ENCODE results near the gene RXRG.
"Not testable (repeated sequence)": the region's sequence is repeated elsewhere in the genome, so short reads cannot be mapped to it uniquely, and the experiment has no call there.

RXRG gene

GRCh38 chr1:165459683-165460082 lies 14.8 kb upstream of the RXRG start:
- not testable (repeated sequence) for H2AFZ ChIP-seq (ENCODE audit: low read depth, low read length); H4K91ac ChIP-seq (ENCODE audit: low read length); H3K18ac ChIP-seq (ENCODE audit: low read depth in 1 of 2, low read length in 2 of 2); H3K4me3 ChIP-seq (ENCODE audit: insufficient read depth in 1 of 2, low read depth in 1 of 2, low read length in 2 of 2); H3K4me2 ChIP-seq (ENCODE audit: low read length, poor library complexity, severe bottlenecking); H3K9ac ChIP-seq (ENCODE audit: low read length); H3K27ac ChIP-seq (ENCODE audit: low read length, poor library complexity, severe bottlenecking); H2BK120ac ChIP-seq (ENCODE audit: low read depth, low read length); H2BK12ac ChIP-seq (ENCODE audit: low read length in 2 of 2); H2BK15ac ChIP-seq (ENCODE audit: low read depth, poor library complexity, severe bottlenecking); H3K4me1 ChIP-seq (ENCODE audit: control insufficient read depth, insufficient read depth, low read depth, low read length); H2AK5ac ChIP-seq (ENCODE audit: low read length, severe bottlenecking); DNase-seq; H4K8ac ChIP-seq (ENCODE audit: low read length); H3K23ac ChIP-seq (ENCODE audit: low read length in 2 of 2); H2BK5ac ChIP-seq (ENCODE audit: low read depth, low read length, poor library complexity, severe bottlenecking); H3K36me3 ChIP-seq (ENCODE audit: control insufficient read depth in 1 of 2, insufficient read depth in 2 of 2, low read depth in 1 of 2, low read length in 2 of 2); H3K79me1 ChIP-seq (replicated peaks; ENCODE audit: low read length, poor library complexity, severe bottlenecking); H3K4ac ChIP-seq (ENCODE audit: low read depth in 1 of 2, low read length in 2 of 2); H3K14ac ChIP-seq (ENCODE audit: low read length in 2 of 2); H3K9me3 ChIP-seq (ENCODE audit: control insufficient read depth, low read length)
- peaks cover 11 to 12% of the 10 kb centered on the region in 2 experiments for H3K27me3 ChIP-seq (ENCODE audit: control insufficient read depth in 1 of 2, insufficient read depth in 1 of 2, low read length in 2 of 2)
- WGBS = 100% methylated on average over 2 of the region's 2 CpGs

GRCh38 chr1:165456861-165457260 lies 11.9 kb upstream of the RXRG start:
- no peak overlapping the region for H3K14ac ChIP-seq (ENCODE audit: low read length in 2 of 2)
- WGBS = 67% methylated on average over 6 of the region's 6 CpGs
- no peak overlapping the region for H2AK5ac ChIP-seq (ENCODE audit: low read length, severe bottlenecking)
- no peak overlapping the region for H3K9ac ChIP-seq (ENCODE audit: low read length)
- H3K4ac ChIP-seq (ENCODE audit: low read depth in 1 of 2, low read length in 2 of 2) = no peak overlapping the region
- H3K79me1 ChIP-seq (replicated peaks; ENCODE audit: low read length, poor library complexity, severe bottlenecking) = no peaks in the 10 kb centered on the region
- no peak overlapping the region for H3K23ac ChIP-seq (ENCODE audit: low read length in 2 of 2)
- H2AFZ ChIP-seq (ENCODE audit: low read depth, low read length) = no peak overlapping the region
- H3K4me1 ChIP-seq (ENCODE audit: control insufficient read depth, insufficient read depth, low read depth, low read length) = no peaks in the 10 kb centered on the region
- no peak for DNase-seq
- H3K18ac ChIP-seq (ENCODE audit: low read depth in 1 of 2, low read length in 2 of 2) = no peak overlapping the region
- H2BK5ac ChIP-seq (ENCODE audit: low read depth, low read length, poor library complexity, severe bottlenecking) = no peak overlapping the region
- H3K27me3 ChIP-seq (ENCODE audit: control insufficient read depth in 1 of 2, insufficient read depth in 1 of 2, low read length in 2 of 2) = peaks cover 11 to 15% of the 10 kb centered on the region in 2 experiments
- no peak overlapping the region for H3K27ac ChIP-seq (ENCODE audit: low read length, poor library complexity, severe bottlenecking)
- no peak overlapping the region for H4K91ac ChIP-seq (ENCODE audit: low read length)
- H2BK120ac ChIP-seq (ENCODE audit: low read depth, low read length) = no peak overlapping the region
- no peak overlapping the region for H3K4me3 ChIP-seq (ENCODE audit: insufficient read depth in 1 of 2, low read depth in 1 of 2, low read length in 2 of 2)
- no peaks in the 10 kb centered on the region for H3K9me3 ChIP-seq (ENCODE audit: control insufficient read depth, low read length)
- H3K36me3 ChIP-seq (ENCODE audit: control insufficient read depth in 1 of 2, insufficient read depth in 2 of 2, low read depth in 1 of 2, low read length in 2 of 2) = no peaks in the 10 kb centered on the region
- no peak overlapping the region for H2BK15ac ChIP-seq (ENCODE audit: low read depth, poor library complexity, severe bottlenecking)
- no peak overlapping the region for H2BK12ac ChIP-seq (ENCODE audit: low read length in 2 of 2)
- no peak overlapping the region for H3K4me2 ChIP-seq (ENCODE audit: low read length, poor library complexity, severe bottlenecking)
- no peak overlapping the region for H4K8ac ChIP-seq (ENCODE audit: low read length)

- no peak overlapping the region for H3K4me3 ChIP-seq (ENCODE audit: insufficient read depth in 1 of 2, low read depth in 1 of 2, low read length in 2 of 2)
- no CpG with 5 or more reads among the region's 1 CpG for WGBS
Observed at GRCh38 chr1:165456114-165456513, 11.2 kb upstream of the RXRG start.

GRCh38 chr1:165455111-165455510 lies 10.2 kb upstream of the RXRG start:
- H3K9ac ChIP-seq (ENCODE audit: low read length) = no peak overlapping the region
- no peak overlapping the region for H3K4me3 ChIP-seq (ENCODE audit: insufficient read depth in 1 of 2, low read depth in 1 of 2, low read length in 2 of 2)
- 69% methylated on average over 3 of the region's 3 CpGs for WGBS

More at GRCh38 chr1:165456114-165456513, 11.2 kb upstream of the RXRG start:
- no peak overlapping the region for H2AFZ ChIP-seq (ENCODE audit: low read depth, low read length)
- H3K18ac ChIP-seq (ENCODE audit: low read depth in 1 of 2, low read length in 2 of 2) = no peak overlapping the region
- H2BK120ac ChIP-seq (ENCODE audit: low read depth, low read length) = no peak overlapping the region
- no peaks in the 10 kb centered on the region for H3K4me1 ChIP-seq (ENCODE audit: control insufficient read depth, insufficient read depth, low read depth, low read length)
- no peak overlapping the region for H2BK15ac ChIP-seq (ENCODE audit: low read depth, poor library complexity, severe bottlenecking)
- H3K4me2 ChIP-seq (ENCODE audit: low read length, poor library complexity, severe bottlenecking) = no peak overlapping the region
- H2BK5ac ChIP-seq (ENCODE audit: low read depth, low read length, poor library complexity, severe bottlenecking) = no peak overlapping the region
- no peaks in the 10 kb centered on the region for H3K36me3 ChIP-seq (ENCODE audit: control insufficient read depth in 1 of 2, insufficient read depth in 2 of 2, low read depth in 1 of 2, low read length in 2 of 2)
- no peak overlapping the region for H4K8ac ChIP-seq (ENCODE audit: low read length)
- no peak overlapping the region for H3K4ac ChIP-seq (ENCODE audit: low read depth in 1 of 2, low read length in 2 of 2)
- H3K23ac ChIP-seq (ENCODE audit: low read length in 2 of 2) = no peak overlapping the region
- DNase-seq = no peak
- H3K79me1 ChIP-seq (replicated peaks; ENCODE audit: low read length, poor library complexity, severe bottlenecking) = no peaks in the 10 kb centered on the region
- no peak overlapping the region for H4K91ac ChIP-seq (ENCODE audit: low read length)
- H2BK12ac ChIP-seq (ENCODE audit: low read length in 2 of 2) = no peak overlapping the region
- no peak overlapping the region for H3K27ac ChIP-seq (ENCODE audit: low read length, poor library complexity, severe bottlenecking)
- no peaks in the 10 kb centered on the region for H3K9me3 ChIP-seq (ENCODE audit: control insufficient read depth, low read length)
- peaks cover 11 to 15% of the 10 kb centered on the region in 2 experiments for H3K27me3 ChIP-seq (ENCODE audit: control insufficient read depth in 1 of 2, insufficient read depth in 1 of 2, low read length in 2 of 2)
- H3K14ac ChIP-seq (ENCODE audit: low read length in 2 of 2) = no peak overlapping the region
- H2AK5ac ChIP-seq (ENCODE audit: low read length, severe bottlenecking) = no peak overlapping the region
- H3K9ac ChIP-seq (ENCODE audit: low read length) = no peak overlapping the region

More at GRCh38 chr1:165455111-165455510, 10.2 kb upstream of the RXRG start:
- H2BK120ac ChIP-seq (ENCODE audit: low read depth, low read length) = no peak overlapping the region
- no peak overlapping the region for H2BK12ac ChIP-seq (ENCODE audit: low read length in 2 of 2)
- H2AFZ ChIP-seq (ENCODE audit: low read depth, low read length) = no peak overlapping the region
- no peaks in the 10 kb centered on the region for H3K79me1 ChIP-seq (replicated peaks; ENCODE audit: low read length, poor library complexity, severe bottlenecking)
- H4K8ac ChIP-seq (ENCODE audit: low read length) = no peak overlapping the region
- H2BK5ac ChIP-seq (ENCODE audit: low read depth, low read length, poor library complexity, severe bottlenecking) = no peak overlapping the region
- no peak overlapping the region for H3K14ac ChIP-seq (ENCODE audit: low read length in 2 of 2)
- no peaks in the 10 kb centered on the region for H3K9me3 ChIP-seq (ENCODE audit: control insufficient read depth, low read length)
- H3K27me3 ChIP-seq (ENCODE audit: control insufficient read depth in 1 of 2, insufficient read depth in 1 of 2, low read length in 2 of 2) = peaks cover 11 to 23% of the 10 kb centered on the region in 2 experiments
- no peak overlapping the region for H4K91ac ChIP-seq (ENCODE audit: low read length)
- H3K36me3 ChIP-seq (ENCODE audit: control insufficient read depth in 1 of 2, insufficient read depth in 2 of 2, low read depth in 1 of 2, low read length in 2 of 2) = no peaks in the 10 kb centered on the region
- H3K18ac ChIP-seq (ENCODE audit: low read depth in 1 of 2, low read length in 2 of 2) = no peak overlapping the region
- no peak overlapping the region for H3K4me2 ChIP-seq (ENCODE audit: low read length, poor library complexity, severe bottlenecking)
- no peak overlapping the region for H3K4ac ChIP-seq (ENCODE audit: low read depth in 1 of 2, low read length in 2 of 2)
- no peak overlapping the region for H3K23ac ChIP-seq (ENCODE audit: low read length in 2 of 2)
- no peaks in the 10 kb centered on the region for H3K4me1 ChIP-seq (ENCODE audit: control insufficient read depth, insufficient read depth, low read depth, low read length)
- H3K27ac ChIP-seq (ENCODE audit: low read length, poor library complexity, severe bottlenecking) = no peak overlapping the region
- no peak for DNase-seq
- H2AK5ac ChIP-seq (ENCODE audit: low read length, severe bottlenecking) = no peak overlapping the region
- no peak overlapping the region for H2BK15ac ChIP-seq (ENCODE audit: low read depth, poor library complexity, severe bottlenecking)
